GM21619 (cell line): ENCODE results near the gene VWA5B1.

Experiments used
- ATAC-seq: cut with Tn5 transposase; IDR thresholded peaks from one replicate; pipeline ENCODE4 v1.9.1; 2021; ENCODE audit not compliant: unreplicated experiment

The VWA5B1 gene

GRCh38 chr1:20366463-20367115 is 75.9 kb downstream of the VWA5B1 start:
- no peak for ATAC-seq

- no peak for ATAC-seq
These were observed 76.5 kb downstream of the VWA5B1 start for GRCh38 chr1:20367116-20367585.

GRCh38 chr1:20367626-20368025 is 77.0 kb downstream of the VWA5B1 start:
- ATAC-seq, result no peak

- ATAC-seq, result no peak
These were observed 78.3 kb downstream of the VWA5B1 start for GRCh38 chr1:20368866-20369470.

GRCh38 chr1:20370698-20371097 is 80.0 kb downstream of the VWA5B1 start:
- no peak for ATAC-seq

GRCh38 chr1:20371411-20371810 is 80.7 kb downstream of the VWA5B1 start:
- no peak for ATAC-seq

GRCh38 chr1:20371883-20372282 is 81.2 kb downstream of the VWA5B1 start:
- no peak for ATAC-seq

GRCh38 chr1:20372676-20373075 is 82.0 kb downstream of the VWA5B1 start:
- ATAC-seq, result no peak

- no peak for ATAC-seq
These were observed 82.6 kb downstream of the VWA5B1 start for GRCh38 chr1:20373286-20373685.

GRCh38 chr1:20373764-20374163 is 83.1 kb downstream of the VWA5B1 start:
- ATAC-seq, result no peak

GRCh38 chr1:20375563-20375962 is 84.9 kb downstream of the VWA5B1 start:
- no peak for ATAC-seq

- ATAC-seq, result no peak
These were observed 85.5 kb downstream of the VWA5B1 start for GRCh38 chr1:20376171-20376570.

- ATAC-seq, result no peak
These were observed 86.3 kb downstream of the VWA5B1 start for GRCh38 chr1:20376880-20377494.

- ATAC-seq, result no peak
These were observed 87.0 kb downstream of the VWA5B1 start for GRCh38 chr1:20377516-20378270.

- ATAC-seq, result no peak
These were observed 88.4 kb downstream of the VWA5B1 start for GRCh38 chr1:20379075-20379474.

- no peak for ATAC-seq
These were observed 89.5 kb downstream of the VWA5B1 start for GRCh38 chr1:20380175-20380574.

GRCh38 chr1:20380616-20381035 is 90.0 kb downstream of the VWA5B1 start:
- no peak for ATAC-seq

- ATAC-seq, result no peak
These were observed 90.5 kb downstream of the VWA5B1 start for GRCh38 chr1:20381045-20381641.

- no peak for ATAC-seq
These were observed 91.3 kb downstream of the VWA5B1 start for GRCh38 chr1:20381961-20382360.

GRCh38 chr1:20382711-20383110 is 92.0 kb downstream of the VWA5B1 start:
- ATAC-seq, result no peak

- no peak for ATAC-seq
These were observed 93.0 kb downstream of the VWA5B1 start for GRCh38 chr1:20383631-20384030.
